Breast epithelium (tissue), 3 donors: Measurements from ENCODE around the gene ANKRD55.

Experiments used
- CTCF ChIP-seq, 3 donors: fragments of 450-650 bp; IDR thresholded peaks; one replicate each; pipeline ENCODE4 v1.5.1; 2016 to 2017; ENCODE audit warnings: antibody characterized with exemption in 3 of 3, mild to moderate bottlenecking in 3 of 3, moderate library complexity in 3 of 3
- POLR2A ChIP-seq: fragments of 450-650 bp; IDR thresholded peaks from one replicate; pipeline ENCODE4 v1.6.1; 2016; ENCODE audit warnings: antibody characterized with exemption, mild to moderate bottlenecking, moderate library complexity
- POLR2AphosphoS5 ChIP-seq, 3 donors: sonication (generic); formaldehyde crosslinking; IDR thresholded peaks; one replicate each; pipeline ENCODE4 v1.6.1; 2017; ENCODE audit warnings: antibody characterized with exemption in 3 of 3

- TF ChIP-seq CTCF (IDR thresholded peaks at IDR 0.05) (no peak), POLR2AphosphoS5 (IDR thresholded peaks at IDR 0.05) (no peak), POLR2A (no peak)
Observed at GRCh38 chr5:56273376-56273955, 40.3 kb upstream of the ANKRD55 start.
